ENCODE measurements around the gene TPCN1. TPM values are rescaled to one million over a fixed set of nuclear protein-coding genes. Genes with fewer than 3 reads are reported as not detected.

The TPCN1 gene
- total RNA-seq, 4 donors from 2014 or later: 66.7 to 199 (median 112) TPM

DNA sequence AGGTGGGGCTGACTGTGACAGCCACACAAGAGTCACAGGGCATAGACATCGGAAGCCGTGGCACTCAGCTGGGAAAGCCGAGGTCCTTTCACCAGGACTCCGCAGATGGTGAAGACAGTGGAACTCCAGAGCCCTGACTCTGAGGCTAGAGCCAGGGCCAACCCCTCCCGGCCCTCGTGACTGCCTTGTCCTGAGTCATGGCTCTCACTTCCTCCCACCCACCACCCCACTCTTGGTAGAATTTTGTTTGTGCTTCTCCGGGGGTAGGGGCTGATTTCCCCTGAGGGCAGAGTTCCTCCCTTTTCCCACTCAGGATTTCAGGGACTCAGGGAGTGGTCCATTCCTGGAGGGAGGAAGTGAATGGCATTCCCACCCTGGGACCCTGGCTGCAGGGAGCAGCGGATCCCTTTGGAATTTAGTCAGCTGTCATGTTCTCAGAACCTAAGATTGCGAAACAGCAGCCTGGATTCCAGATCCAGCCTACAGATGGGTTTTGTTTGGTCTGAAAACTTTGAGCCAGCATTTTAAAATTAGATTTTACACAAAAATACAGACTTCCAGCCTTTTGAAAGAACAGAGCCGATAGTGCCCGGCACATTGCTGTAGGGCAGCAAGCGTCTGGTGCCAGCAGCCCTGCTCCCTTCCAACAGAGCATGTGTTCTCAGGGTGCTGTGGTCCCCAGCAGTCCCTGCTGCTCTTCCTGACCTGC lies 50.7 kb downstream of the TPCN1 start:
- peak; percentile 32 to 81 (median 54) for DNase-seq
- Histone ChIP-seq H3K4me1 (peaks cover 0 to 11% (median 0%) of the 10 kb centered on the region in 4 donors), H3K27ac (peak overlapping the region; percentile 58 to 69 (median 61)), H3K9me3 (no peaks in the 10 kb centered on the region), H3K27me3 (no peaks in the 10 kb centered on the region), H3K36me3 (peaks cover 0 to 88% (median 0%) of the 10 kb centered on the region in 3 donors), H3K4me3 (no peak overlapping the region)
- TF ChIP-seq, protein P1, sequence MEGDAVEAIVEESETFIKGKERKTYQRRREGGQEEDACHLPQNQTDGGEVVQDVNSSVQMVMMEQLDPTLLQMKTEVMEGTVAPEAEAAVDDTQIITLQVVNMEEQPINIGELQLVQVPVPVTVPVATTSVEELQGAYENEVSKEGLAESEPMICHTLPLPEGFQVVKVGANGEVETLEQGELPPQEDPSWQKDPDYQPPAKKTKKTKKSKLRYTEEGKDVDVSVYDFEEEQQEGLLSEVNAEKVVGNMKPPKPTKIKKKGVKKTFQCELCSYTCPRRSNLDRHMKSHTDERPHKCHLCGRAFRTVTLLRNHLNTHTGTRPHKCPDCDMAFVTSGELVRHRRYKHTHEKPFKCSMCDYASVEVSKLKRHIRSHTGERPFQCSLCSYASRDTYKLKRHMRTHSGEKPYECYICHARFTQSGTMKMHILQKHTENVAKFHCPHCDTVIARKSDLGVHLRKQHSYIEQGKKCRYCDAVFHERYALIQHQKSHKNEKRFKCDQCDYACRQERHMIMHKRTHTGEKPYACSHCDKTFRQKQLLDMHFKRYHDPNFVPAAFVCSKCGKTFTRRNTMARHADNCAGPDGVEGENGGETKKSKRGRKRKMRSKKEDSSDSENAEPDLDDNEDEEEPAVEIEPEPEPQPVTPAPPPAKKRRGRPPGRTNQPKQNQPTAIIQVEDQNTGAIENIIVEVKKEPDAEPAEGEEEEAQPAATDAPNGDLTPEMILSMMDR (IDR thresholded peaks at IDR 0.05): no peak
- no peak for TF ChIP-seq POLR2A (IDR thresholded peaks at IDR 0.05)

DNA sequence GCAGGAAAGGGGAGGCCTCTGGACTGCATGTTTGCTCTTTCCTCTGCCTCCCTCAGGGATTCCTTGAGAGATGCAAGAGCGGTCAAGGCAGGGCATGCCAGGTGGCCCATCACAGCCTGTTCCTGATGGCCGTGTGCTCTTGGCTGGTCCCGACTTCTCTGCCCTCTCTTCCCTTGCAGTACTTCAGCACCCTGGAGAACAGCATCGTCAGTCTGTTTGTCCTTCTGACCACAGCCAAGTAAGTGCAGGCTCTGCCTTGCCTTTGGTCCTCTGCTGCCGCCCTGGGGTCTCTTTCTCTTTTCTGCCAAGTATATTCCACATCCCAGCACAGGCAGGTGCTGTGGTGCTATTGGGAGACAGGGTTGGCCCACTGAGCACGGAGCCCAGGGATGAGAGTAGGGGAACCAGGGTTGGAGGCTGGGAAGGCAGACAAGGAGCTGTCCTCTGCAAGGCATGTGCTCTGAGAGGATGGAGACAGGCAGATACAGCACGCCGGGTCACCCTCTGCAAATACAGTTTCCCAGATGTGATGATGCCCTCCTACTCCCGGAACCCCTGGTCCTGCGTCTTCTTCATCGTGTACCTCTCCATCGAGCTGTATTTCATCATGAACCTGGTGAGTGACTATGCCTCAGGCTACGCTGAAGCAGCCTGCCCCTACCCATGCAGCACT lies 51.9 kb downstream of the TPCN1 start:
- Histone ChIP-seq H3K9me3 (no peaks in the 10 kb centered on the region), H3K27me3 (no peaks in the 10 kb centered on the region), H3K4me1 (peaks cover 0 to 8% (median 0%) of the 10 kb centered on the region in 4 donors), H3K27ac (peak overlapping the region in 2 of 4 donors; percentile 10 to 69), H3K4me3 (no peak overlapping the region), H3K36me3 (peaks cover 0 to 93% (median 0%) of the 10 kb centered on the region in 3 donors)
- peak in 1 of 3 donors; percentile 26 for DNase-seq
- TF ChIP-seq, protein P1 (IDR thresholded peaks at IDR 0.05): no peak
- no peak for TF ChIP-seq POLR2A (IDR thresholded peaks at IDR 0.05)

DNA sequence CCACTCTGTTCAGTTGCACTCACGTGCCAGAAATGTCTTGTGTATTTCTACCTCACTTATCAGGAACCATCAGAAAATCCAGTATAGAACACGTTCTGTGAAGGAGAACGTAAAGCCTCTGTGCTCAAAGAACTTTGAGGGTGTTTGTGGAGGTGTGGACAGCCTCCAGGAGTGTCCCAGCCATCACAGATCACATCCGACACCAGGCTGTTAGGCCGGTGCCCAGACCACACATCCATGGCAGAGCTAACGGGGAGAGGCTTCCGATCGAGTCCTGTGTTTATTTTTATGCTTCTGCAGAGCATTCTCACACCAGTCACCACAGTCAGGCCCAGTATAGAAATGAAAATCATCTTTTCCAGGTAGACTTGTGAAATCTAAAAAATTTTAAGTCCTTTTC lies 53.6 kb downstream of the TPCN1 start:
- H3K27ac ChIP-seq: no peak overlapping the region
- TF ChIP-seq POLR2A (IDR thresholded peaks at IDR 0.05): no peak
- TF ChIP-seq, protein P1 (IDR thresholded peaks at IDR 0.05): no peak
- no peak overlapping the region for H3K4me3 ChIP-seq
- no peaks in the 10 kb centered on the region for H3K27me3 ChIP-seq
- peak in 1 of 3 donors; percentile 15 for DNase-seq
- peaks cover 0 to 89% (median 0%) of the 10 kb centered on the region in 3 donors for H3K36me3 ChIP-seq
- peaks cover 0 to 8% (median 0%) of the 10 kb centered on the region in 4 donors for H3K4me1 ChIP-seq
- H3K9me3 ChIP-seq: no peaks in the 10 kb centered on the region

DNA sequence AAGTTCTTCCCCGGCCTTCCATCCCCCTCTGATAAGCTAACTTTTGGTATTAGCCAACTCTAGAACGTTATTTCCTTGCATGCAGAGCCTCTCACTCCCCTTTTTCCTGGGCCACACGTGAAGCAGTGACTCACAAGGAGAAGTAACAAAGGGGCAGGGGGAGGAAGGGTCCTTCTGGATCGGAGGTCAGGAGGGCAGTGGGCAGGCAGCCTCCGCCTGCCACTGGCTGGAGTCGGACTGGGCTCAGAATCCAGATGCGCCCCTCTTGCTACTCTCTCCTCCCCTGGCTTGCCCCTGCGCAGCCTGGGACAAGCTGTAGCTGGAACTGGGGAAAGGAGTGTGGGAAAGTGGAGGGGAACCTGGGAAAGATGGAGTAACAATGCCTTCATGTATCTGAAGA lies 55.0 kb downstream of the TPCN1 start:
- Histone ChIP-seq H3K36me3 (peaks cover 0 to 88% (median 0%) of the 10 kb centered on the region in 3 donors), H3K9me3 (no peaks in the 10 kb centered on the region), H3K4me3 (no peak overlapping the region), H3K27ac (no peak overlapping the region), H3K4me1 (peaks cover 0 to 8% (median 0%) of the 10 kb centered on the region in 4 donors), H3K27me3 (no peaks in the 10 kb centered on the region)
- peak in 1 of 3 donors; percentile 22 for DNase-seq
- TF ChIP-seq, protein P1 (IDR thresholded peaks at IDR 0.05): no peak
- no peak for TF ChIP-seq POLR2A (IDR thresholded peaks at IDR 0.05)

DNA sequence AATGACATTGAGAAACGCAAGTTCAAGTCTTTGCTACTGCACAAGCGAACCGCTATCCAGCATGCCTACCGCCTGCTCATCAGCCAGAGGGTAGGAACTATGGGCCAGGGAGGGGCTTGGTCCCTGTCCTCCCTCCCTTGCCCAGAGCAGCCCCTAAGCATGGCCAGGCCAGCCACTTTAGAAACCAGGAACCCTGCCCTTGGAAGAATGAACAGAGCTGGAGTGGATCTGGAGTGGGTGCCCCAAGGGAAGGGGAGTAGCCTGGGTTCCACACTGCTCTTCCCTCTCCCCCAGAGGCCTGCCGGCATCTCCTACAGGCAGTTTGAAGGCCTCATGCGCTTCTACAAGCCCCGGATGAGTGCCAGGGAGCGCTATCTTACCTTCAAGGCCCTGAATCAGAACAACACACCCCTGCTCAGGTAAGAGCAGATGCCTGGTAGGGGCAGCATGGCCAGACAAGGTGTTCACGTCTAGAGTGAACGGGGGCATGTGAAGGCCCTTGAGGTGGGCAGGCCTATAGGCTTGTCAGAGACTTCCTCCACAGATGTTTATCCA lies 55.8 kb downstream of the TPCN1 start:
- H3K36me3 ChIP-seq: peaks cover 0 to 86% (median 0%) of the 10 kb centered on the region in 3 donors
- TF ChIP-seq POLR2A (IDR thresholded peaks at IDR 0.05): no peak
- TF ChIP-seq, protein P1 (IDR thresholded peaks at IDR 0.05): no peak
- DNase-seq: peak in 1 of 3 donors; percentile 37

More for the DNA sequence above, 55.8 kb downstream of the TPCN1 start:
- no peaks in the 10 kb centered on the region for H3K27me3 ChIP-seq
- no peak overlapping the region for H3K27ac ChIP-seq
- no peaks in the 10 kb centered on the region for H3K9me3 ChIP-seq
- no peak overlapping the region for H3K4me3 ChIP-seq
- H3K4me1 ChIP-seq: peaks cover 0 to 8% (median 0%) of the 10 kb centered on the region in 4 donors

Measured in Peyer's patch (tissue), 4 donors.